ENCODE data around the gene PTK7.

Gene PTK7

DNA sequence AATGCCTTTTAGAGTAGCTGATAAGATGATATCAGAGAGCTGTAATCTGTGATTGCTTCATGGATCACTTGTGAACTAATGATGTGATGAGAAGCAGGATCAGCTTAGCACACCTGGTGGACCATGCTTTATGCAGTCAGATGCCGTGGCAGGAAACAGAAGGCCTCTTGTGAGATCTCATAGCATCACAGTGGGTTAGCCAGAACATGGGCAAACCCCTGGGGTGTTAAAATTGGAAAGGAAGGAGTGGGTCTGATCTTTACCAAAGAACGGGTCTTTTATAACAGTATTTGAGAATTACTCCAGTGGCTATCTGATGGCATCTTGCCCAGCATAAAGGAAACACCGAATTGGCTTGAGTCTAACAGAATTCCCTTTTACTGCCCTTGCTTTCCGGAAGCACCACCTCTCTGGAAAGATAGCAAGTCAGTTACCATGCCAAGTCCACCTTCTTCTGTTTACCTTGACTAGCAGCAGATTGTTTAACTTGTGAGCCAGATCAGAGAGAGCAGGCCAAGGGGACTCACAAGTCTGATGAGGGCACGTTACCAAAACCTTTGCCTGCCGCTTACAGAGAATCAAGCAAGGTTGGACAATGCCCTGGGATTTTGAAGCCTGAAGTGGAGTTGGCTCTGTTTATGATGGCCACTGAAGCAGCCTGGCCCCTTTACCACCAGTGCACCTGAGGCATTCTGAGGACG, 74.1 kb downstream of the PTK7 start:
- H4K20me1 ChIP-seq (ENCODE audit: insufficient read depth, low read length, poor library complexity, severe bottlenecking): no peaks in the 10 kb centered on the region
- H3K36me3 ChIP-seq (ENCODE audit: insufficient read depth, low read length): peaks cover 1% of the 10 kb centered on the region; the same call in 1 of the 2 replicates
- no peaks in the 10 kb centered on the region for H3K79me2 ChIP-seq (ENCODE audit: insufficient read depth, low read length)
- H3F3A ChIP-seq (ENCODE audit: low read depth): no peaks in the 10 kb centered on the region
- no peaks in the 10 kb centered on the region for H3K9me2 ChIP-seq (replicated peaks; ENCODE audit: low read depth, low read length)
- H3K4me3 ChIP-seq (ENCODE audit: low read length, poor library complexity, severe bottlenecking): no peak overlapping the region
- H3K27me3 ChIP-seq (ENCODE audit: insufficient read depth, low read length, poor library complexity, severe bottlenecking): no peaks in the 10 kb centered on the region
- TF ChIP-seq EZH2phosphoT487 (IDR thresholded peaks at IDR 0.05; ENCODE audit: borderline replicate concordance): no peak
- TF ChIP-seq, protein P1, sequence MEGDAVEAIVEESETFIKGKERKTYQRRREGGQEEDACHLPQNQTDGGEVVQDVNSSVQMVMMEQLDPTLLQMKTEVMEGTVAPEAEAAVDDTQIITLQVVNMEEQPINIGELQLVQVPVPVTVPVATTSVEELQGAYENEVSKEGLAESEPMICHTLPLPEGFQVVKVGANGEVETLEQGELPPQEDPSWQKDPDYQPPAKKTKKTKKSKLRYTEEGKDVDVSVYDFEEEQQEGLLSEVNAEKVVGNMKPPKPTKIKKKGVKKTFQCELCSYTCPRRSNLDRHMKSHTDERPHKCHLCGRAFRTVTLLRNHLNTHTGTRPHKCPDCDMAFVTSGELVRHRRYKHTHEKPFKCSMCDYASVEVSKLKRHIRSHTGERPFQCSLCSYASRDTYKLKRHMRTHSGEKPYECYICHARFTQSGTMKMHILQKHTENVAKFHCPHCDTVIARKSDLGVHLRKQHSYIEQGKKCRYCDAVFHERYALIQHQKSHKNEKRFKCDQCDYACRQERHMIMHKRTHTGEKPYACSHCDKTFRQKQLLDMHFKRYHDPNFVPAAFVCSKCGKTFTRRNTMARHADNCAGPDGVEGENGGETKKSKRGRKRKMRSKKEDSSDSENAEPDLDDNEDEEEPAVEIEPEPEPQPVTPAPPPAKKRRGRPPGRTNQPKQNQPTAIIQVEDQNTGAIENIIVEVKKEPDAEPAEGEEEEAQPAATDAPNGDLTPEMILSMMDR (conservative IDR thresholded peaks at IDR 0.05; ENCODE audit: low read length): no peak
- H3K4me2 ChIP-seq (ENCODE audit: low read depth, low read length, poor library complexity, severe bottlenecking): no peak overlapping the region
- no peak overlapping the region for H2AFZ ChIP-seq (ENCODE audit: low read length)
- no peak overlapping the region for H3K9ac ChIP-seq (ENCODE audit: low read depth, low read length, poor library complexity, severe bottlenecking)
- no peaks in the 10 kb centered on the region for H3K4me1 ChIP-seq (ENCODE audit: insufficient read depth, low read length, poor library complexity, severe bottlenecking)
- no peaks in the 10 kb centered on the region for H3K9me3 ChIP-seq (ENCODE audit: insufficient read depth, low read depth, low read length)

GRCh38 chr6:43159599-43159998, 83.5 kb downstream of the PTK7 start:
- H3K9me2 ChIP-seq (replicated peaks; ENCODE audit: low read depth, low read length): no peaks in the 10 kb centered on the region
- H3K9me3 ChIP-seq (ENCODE audit: insufficient read depth, low read depth, low read length): no peaks in the 10 kb centered on the region
- 0 out of 2 replicates have a peak, but pooled peaks cover 2% of the 10 kb centered on the region for H3F3A ChIP-seq (ENCODE audit: low read depth)
- H3K4me3 ChIP-seq (ENCODE audit: low read length, poor library complexity, severe bottlenecking): no peak overlapping the region
- H3K36me3 ChIP-seq (ENCODE audit: insufficient read depth, low read length): peaks cover 16% of the 10 kb centered on the region; the same call in 1 of the 2 replicates
- no peak overlapping the region for H2AFZ ChIP-seq (ENCODE audit: low read length)
- TF ChIP-seq, protein P1 (conservative IDR thresholded peaks at IDR 0.05; ENCODE audit: low read length): no peak
- TF ChIP-seq EZH2phosphoT487 (IDR thresholded peaks at IDR 0.05; ENCODE audit: borderline replicate concordance): no peak
- H3K4me1 ChIP-seq (ENCODE audit: insufficient read depth, low read length, poor library complexity, severe bottlenecking): no peaks in the 10 kb centered on the region
- H3K9ac ChIP-seq (ENCODE audit: low read depth, low read length, poor library complexity, severe bottlenecking): no peak overlapping the region
- no peaks in the 10 kb centered on the region for H3K79me2 ChIP-seq (ENCODE audit: insufficient read depth, low read length)
- H3K4me2 ChIP-seq (ENCODE audit: low read depth, low read length, poor library complexity, severe bottlenecking): no peak overlapping the region
- no peaks in the 10 kb centered on the region for H3K27me3 ChIP-seq (ENCODE audit: insufficient read depth, low read length, poor library complexity, severe bottlenecking)
- H4K20me1 ChIP-seq (ENCODE audit: insufficient read depth, low read length, poor library complexity, severe bottlenecking): no peaks in the 10 kb centered on the region

- Histone ChIP-seq H3K4me1 (ENCODE audit: insufficient read depth, low read length, poor library complexity, severe bottlenecking) (no peaks in the 10 kb centered on the region), H3K9me3 (ENCODE audit: insufficient read depth, low read depth, low read length) (no peaks in the 10 kb centered on the region), H3K4me3 (ENCODE audit: low read length, poor library complexity, severe bottlenecking) (no peak overlapping the region), H3F3A (ENCODE audit: low read depth) (peaks cover 6% of the 10 kb centered on the region; the same call in 1 of the 2 replicates), H3K79me2 (ENCODE audit: insufficient read depth, low read length) (no peaks in the 10 kb centered on the region), H2AFZ (ENCODE audit: low read length) (no peak overlapping the region), H3K27me3 (ENCODE audit: insufficient read depth, low read length, poor library complexity, severe bottlenecking) (no peaks in the 10 kb centered on the region), H3K9ac (ENCODE audit: low read depth, low read length, poor library complexity, severe bottlenecking) (no peak overlapping the region), H3K9me2 (replicated peaks; ENCODE audit: low read depth, low read length) (no peaks in the 10 kb centered on the region), H4K20me1 (ENCODE audit: insufficient read depth, low read length, poor library complexity, severe bottlenecking) (no peaks in the 10 kb centered on the region), H3K36me3 (ENCODE audit: insufficient read depth, low read length) (peaks cover 16% of the 10 kb centered on the region; the same call in 1 of the 2 replicates), H3K4me2 (ENCODE audit: low read depth, low read length, poor library complexity, severe bottlenecking) (no peak overlapping the region)
- TF ChIP-seq EZH2phosphoT487 (IDR thresholded peaks at IDR 0.05; ENCODE audit: borderline replicate concordance): no peak
- TF ChIP-seq, protein P1 (conservative IDR thresholded peaks at IDR 0.05; ENCODE audit: low read length): no peak
These were observed 87.8 kb downstream of the PTK7 start for GRCh38 chr6:43163899-43164298.
